HG03039 (cell line): ENCODE measurements around the gene RFX1.
A peak's percentile ranks its signal among the peaks of the same experiment; 100 is the strongest.

Experiments used
- ATAC-seq: cut with Tn5 transposase; IDR thresholded peaks from one replicate; pipeline ENCODE4 v1.9.1; 2021; ENCODE audit warnings: mild to moderate bottlenecking, moderate library complexity; ENCODE audit not compliant: unreplicated experiment

Gene RFX1

DNA sequence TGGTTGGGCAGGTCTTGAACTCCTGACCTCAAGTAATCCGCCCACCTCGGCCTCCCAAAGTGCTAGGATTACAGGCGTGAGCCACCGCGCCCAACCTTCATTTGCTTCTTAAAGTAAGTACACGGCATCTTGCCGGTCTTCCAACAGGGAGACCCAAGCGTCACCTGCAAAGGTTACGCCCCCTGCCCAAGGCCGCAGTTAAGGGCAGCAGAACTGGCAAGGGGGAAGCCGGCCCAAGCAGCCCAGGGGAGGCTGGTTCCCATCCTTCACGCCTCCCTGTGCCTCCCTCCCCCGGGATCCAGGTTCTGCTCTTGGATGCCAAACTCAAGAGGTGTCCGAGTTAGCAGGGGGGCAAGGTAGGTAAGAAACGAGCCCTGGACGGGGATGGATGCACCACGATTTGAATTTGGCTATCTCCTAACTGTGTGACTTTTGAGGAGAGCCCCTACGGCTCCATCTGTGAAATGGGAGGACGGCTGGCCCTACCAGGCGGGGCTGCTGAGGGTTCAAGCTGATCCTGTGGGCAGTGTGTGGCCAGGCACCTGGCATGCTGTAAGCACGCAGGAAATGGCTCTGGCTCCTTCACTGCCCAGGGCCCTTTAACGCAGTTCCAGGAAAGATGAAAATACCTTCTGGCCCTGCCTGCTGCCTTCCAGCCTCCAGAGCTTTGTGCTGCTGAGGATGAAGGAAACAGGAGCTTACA is 9.0 kb downstream of the RFX1 start:
- no peak for ATAC-seq

DNA sequence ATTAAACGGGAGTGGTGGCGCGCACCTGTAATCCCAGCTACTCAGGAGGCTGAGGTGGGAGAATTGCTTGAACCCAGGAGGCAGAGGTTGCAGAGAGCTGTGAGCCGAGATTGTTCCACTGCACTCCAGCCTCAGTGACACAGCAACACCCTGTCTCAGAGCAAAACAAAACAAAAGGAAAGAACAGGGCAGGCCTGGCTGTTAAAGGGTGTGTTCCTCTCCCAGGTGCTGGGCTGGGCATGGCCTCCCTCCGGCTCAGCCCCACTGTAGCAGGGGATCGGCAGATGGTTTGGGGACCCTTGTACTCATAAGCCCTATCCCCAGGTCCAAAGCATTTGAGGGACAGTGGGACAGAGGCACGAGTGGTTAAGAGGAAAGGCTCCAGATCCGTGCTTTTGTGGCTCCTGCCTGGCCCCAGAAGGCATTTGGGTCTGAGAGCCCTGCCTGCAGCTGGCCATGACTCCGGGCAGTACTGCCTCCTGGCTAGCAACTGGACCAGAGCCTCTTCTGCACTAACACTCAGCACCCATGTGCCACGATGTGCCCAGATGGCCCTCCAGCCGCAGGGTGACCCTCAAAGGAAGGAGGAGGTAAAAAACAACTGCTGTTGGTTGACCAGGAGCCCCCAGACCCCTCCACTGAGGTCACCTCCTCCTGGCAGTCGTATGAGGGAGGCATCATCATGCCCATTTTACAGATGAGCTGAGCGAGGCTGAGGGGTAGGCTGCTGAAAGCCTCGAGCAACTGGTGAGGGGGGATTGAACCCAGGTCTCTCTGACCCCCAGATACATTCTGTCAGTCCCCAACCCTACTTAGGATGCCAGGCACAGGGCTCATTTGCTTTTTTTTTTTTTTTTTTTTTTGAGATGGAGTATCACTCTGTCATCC is 10.0 kb downstream of the RFX1 start:
- ATAC-seq = no peak

DNA sequence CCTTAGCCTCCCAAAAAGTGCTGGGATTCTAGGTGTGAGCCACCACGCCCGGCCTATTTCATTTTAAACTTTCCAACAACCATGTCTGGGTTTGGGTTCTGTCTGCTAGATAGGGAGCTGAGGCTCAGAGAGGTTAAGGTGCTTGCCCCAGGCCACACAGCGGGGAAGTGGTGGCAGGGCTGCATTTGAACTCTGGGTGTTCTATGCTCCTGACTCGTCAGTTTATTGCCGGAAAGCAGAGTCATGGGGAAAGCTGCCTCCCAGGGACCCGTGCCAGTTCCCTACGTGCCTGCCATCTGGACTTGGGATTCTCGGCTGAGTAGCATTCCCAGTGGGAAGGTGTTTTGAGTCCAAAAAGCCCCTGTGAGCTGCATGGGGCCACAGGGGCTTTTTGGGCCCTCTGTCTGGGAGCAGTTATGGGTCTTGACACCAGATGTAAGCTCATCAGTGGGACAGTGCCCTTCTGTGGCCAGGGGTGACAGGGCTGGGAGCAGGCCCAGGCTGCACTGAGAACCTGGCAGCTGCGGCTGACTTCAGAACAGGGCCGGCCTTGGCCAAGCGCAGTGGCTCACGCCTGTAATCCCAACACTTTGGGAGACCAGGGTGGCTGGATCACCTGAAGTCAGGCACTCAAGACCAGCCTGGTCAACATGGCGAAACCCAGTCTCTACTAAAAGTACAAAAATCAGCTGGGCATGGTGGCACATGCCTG is 10.9 kb downstream of the RFX1 start:
- ATAC-seq = no peak

DNA sequence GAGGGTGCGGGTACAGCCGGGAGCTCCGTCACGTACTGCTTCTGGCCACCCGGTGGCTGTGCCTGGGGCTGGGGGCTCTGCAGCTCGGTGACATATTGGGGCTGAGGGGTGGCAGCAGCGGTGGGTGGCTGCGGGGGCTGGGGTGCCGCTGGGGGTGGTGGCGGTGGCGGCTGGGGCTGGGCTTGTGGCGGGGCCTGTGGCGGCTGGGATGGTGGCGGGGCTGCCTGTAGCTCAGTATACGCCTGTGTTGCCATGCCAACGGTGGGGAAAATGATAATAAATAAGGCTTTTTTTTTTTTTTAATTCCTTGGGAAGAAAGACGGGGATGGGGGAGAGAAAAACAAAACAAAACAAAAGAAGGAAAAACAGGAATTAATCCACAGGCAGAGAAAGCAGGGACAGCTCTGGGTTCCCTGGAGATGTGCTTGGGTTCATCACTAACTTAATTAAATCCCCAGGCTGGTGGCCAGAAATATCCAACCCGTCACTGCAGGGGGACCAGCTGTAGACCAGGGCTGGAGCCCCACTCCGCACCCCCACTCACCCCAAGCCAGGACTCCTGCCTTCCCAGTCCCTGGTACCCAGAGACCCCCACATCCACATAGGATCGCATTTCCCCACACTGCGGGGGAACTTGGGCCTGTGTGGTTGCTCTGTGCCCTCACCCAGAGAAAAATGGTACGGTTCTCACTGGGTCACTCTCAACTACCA is 12.4 kb downstream of the RFX1 start:
- ATAC-seq = no peak

DNA sequence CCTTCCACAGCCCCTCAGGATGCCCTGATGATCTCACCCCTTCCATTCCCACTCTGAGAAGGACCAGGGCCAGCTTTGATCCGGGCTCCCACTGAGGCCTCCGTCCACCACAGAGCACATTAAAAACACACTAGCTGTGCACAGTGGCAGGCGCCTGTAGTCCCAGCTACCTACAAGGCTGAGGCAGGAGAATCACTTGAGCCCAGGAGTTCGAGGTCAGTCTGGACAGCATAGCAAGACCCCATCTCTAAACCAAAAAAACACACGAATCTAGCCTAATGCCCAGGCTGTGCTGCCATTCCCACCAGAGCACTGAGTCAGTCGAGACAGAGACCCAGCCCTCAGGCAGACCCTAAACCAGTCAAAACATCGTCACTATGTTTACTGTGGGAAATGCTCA is 14.1 kb downstream of the RFX1 start:
- no peak for ATAC-seq

DNA sequence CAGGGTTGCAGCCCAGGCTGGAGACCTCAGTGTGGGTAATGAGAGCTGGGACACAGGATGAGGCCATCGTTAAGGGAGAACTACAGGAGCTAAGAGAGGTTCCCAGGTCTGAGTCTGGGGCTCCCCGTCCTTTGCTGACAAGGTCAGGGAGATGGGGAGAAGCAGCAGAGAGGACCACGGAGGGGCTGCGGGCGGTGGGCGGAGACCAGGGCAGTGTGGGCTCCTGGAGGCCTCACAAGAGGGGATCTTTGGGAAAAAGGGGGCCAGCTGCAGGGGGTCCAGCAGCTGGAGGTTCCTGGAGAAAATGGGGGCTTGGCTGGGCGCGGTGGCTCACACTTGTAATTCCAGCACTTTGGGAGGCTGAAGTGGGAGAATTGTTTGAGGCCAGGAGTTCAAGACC is 16.0 kb downstream of the RFX1 start:
- no peak for ATAC-seq

DNA sequence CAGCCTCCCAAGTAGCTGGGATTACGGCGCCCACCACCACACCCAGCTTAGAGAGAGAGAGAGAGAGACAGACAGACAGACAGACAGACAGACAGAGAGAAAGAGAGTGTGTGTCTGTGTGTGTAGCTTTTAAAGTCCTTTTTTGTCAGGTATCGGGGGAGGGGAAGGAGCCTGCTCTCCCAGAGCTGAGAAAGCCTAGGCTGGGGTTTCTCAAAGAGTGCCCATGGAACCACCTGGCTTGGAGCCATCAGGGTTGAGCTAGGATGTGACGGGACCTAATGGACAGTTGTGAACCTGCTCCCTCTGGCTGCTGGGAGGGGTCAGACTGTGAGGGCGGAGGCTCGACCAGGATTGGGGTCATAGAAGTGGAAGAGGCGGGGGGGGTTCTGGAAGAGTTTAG is 16.6 kb downstream of the RFX1 start:
- no peak for ATAC-seq

DNA sequence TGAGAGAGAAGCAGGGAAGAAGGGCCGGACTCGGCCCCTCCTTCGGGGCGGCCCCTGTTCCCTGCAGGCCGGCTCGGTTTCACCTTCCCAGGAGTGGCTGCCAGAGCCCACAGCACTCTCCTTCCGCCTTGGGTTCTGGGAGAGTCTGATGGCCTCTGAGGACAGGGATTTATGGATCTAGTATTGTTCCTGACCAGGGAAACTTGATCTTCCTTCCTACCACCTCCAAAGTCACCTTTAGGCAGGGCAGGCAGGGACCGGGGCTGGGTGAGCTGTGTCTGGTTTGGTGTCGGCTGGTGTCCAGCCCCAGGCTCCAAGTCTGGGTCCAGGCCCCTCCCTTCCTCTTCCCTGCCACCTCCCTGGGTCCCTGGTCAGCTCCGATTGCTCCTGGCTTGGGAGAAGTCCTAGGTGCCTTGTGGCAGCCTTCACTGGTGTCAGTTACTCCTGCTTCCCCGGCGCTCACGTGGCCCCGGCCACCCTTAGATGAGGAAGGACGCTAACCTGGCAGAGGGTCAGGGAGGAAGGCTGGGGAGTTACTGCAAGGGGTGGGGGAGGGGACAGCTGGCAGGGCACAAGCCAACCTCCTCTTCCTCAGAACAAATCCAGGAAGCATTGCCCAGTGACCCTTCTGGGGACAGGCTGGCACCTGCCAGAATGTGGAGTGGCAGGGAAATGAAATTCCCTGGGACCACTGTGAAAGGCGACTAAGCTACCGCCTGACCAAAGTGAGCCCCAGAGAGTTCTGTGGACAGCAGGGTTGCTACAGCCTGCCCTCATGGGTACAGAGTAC is 18.8 kb downstream of the RFX1 start:
- ATAC-seq = no peak

DNA sequence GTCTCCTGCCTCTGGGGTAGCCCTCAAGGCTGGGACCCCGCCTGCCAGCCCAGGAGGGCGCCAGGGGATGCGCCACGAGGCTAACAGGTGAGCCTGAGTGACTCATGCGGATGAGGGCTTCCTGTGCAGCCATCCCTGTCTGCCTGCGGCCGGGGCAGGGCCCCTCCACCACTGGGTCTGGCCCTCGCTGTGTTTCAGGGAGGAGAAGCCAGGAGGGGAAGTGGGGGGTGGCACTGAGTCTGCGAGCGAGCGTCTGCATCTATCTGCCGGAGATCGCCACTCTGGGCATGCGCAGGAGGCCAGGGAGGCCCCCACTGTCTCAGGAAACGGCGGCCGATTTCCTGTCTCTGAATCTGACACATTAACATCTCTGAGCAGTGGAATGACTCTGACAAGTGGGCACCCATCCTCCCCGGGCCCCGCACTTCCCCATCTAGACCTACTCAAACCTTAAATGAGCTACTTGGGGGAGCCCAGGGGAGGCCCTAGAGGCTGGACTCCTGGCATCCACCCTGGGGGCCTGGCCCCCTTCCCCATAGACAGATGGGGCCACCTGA is 19.7 kb downstream of the RFX1 start:
- ATAC-seq = peak; percentile 73

DNA sequence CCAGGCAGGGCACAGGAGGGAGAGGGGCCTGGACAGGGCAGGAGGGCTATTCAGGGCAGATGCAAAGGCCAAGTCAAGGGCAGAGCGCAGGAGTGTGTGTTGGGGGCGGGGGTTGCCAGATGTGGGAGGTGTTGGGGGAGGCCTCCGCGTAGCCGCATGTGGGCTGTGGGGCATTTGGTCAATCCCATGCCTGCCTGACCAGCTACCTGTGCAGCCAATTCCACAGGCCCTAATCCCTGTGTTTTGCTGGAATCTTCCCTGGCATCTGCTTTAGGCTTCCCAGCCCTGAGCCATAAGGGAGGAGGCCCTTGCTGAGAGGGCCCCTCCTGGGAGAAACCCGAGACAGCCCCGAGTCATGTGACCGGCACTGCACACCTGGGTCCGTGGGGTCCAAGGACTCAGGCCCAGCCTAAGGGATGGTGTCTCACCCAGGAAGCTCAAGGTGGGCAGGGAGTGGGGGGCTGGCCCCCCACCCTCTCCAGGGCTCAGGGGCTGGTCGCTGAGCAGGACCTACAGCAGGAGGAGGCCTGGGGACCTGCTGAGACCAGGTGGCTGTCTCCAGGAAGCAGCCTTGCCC is 20.3 kb downstream of the RFX1 start:
- no peak for ATAC-seq

DNA sequence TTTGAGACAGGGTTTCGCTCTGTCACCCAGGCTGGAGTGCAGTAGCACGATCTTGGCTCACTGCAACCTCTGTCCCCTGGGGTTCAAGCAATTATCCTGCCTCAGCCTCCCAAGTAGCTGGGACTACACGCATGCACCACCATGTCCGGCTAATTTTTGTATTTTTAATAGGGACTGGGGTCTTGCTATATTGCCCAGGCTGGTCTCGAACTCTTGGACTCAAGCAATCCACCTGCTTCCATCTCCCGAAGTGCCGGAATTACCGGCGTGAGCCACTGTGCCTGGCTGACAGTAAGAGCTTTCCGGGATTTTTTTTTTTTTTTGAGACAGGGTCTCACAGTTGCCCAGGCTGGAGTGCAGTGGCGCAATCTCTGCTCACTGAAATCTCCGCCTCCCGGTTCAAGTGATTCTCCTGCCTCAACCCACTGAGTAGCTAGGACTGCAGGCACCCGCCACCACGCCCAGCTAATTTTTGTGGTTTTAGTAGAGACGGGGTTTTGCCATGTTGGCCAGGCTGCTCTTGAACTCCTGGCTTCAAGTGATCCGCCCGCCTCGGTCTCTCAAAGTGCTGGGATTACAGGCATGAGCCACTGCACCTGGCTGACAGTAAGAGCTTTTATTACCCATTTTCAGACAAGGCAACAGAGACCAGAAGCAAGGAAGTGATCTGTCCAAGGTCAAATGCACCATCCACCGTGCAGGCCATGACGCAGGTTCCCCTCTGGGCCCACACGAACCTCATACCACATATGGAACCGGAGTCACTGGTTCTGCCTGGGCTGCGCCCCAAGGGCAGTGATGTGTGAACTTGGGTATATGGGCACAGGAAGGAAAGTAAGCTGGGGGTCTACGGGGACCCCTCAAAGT is 21.0 kb downstream of the RFX1 start:
- ATAC-seq = no peak

DNA sequence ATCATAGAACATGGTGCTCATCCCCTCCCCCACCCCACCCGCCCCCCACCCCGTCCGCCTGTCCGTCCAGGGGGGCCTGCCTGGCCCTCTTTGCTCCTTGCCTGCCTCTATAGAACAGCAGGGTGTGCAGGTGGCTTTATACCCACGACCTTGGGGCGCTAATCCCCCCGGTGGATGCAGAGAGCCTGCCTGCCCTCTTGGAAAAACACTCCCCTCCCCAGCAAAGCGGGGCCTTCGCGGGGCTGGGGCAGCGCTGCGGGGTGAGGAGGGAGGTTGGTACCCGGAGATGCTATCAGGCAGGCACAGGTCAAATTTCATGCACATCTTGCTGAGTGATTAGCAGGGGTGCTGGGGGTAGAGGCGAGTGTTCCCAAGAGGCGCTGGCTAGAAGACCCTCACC is 21.9 kb downstream of the RFX1 start:
- no peak for ATAC-seq

DNA sequence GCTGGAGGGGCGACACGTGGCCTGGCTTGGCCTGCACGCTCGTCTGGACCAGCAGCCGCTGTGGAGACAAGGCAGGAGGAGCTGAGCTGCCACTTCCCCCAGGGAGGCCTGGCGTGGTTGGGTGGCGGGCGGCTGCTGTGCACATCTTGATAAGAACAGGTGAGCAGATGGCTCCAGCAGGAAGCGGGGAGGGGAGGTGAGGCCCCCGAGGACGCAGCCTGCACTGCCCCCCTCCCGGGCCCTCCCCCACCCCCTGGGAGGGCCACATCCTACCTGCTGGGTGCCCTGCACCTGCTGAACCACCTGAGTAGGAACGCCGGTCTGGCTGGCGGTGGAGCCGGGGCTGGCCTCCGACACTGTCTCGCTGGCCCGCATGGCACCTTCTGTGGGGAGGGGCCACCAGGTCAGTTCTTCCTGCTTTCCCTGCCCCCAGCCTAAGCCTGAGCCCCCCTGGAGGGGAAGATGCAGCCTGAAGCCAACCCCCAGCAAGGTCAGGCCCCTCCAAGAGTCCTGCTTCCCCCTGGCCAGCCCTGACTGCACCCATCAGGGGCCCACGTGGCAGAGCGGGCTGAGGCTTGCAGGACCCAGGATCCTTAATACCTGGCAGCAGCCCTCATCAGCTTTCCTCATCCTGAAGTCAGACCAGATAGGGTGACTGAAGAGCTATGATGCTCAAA is 22.8 kb downstream of the RFX1 start:
- no peak for ATAC-seq

DNA sequence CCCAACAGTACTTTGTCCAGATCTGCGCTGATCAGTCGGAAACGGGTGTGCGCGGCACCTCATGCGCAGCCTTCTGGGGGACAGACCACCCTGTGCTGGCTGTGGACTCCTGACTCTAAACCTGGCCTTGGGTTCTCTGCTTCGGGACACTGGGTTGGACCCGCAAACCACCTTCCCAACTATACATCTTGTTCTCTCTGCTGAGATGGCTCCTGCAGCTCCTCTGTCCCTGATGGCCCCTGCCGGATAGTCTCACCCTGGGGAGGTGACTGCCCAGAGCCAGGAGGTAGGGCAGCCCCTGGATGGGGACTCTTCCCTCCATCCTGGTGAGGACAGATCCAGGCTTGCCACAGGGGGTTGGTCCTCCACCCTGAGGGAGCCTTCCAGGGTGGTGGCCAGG is 23.3 kb downstream of the RFX1 start:
- no peak for ATAC-seq

DNA sequence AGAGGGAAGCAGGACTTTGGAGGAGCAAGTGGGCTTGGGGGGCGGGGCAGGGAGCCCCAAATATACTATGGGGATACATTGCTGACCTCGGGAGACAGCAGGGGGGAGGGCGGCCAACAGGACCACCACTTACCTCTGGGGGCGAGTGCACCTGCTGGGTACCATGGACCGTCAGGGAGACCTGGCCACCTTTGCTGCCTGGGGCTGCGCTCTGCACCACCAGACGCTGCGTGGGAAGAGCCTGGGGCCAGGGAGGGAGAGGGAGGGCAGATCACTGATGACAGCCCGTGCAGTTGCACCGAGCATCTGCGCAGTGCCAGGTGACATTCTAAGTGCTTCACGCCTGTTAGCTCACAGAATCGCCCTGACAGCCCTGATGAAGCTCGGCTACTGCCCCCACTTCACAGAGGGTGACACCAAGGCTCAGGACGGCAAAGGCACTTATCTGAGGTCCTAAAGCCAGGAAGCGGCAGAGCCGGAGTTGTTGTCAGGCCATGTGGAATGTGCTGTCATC is 24.1 kb downstream of the RFX1 start:
- ATAC-seq = no peak

DNA sequence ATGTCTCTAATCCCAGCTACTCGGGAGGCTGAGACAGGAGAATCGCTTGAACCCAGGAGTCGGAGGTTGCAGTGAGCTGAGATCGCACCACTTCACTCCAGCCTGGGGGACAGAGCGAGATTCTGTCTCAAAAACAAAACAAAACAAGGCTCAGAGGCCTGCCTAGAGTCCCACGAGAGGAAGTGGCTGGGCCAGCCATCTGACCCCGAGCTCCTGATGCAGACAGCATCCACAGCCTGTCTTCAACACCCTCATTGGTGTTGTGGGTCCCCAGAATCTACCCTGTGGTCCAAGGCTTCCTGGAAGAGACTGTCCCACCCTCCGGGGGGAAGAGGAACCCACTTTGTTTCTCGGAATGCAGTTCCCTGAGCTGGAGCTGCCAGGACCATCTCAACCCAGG is 24.7 kb downstream of the RFX1 start:
- no peak for ATAC-seq

DNA sequence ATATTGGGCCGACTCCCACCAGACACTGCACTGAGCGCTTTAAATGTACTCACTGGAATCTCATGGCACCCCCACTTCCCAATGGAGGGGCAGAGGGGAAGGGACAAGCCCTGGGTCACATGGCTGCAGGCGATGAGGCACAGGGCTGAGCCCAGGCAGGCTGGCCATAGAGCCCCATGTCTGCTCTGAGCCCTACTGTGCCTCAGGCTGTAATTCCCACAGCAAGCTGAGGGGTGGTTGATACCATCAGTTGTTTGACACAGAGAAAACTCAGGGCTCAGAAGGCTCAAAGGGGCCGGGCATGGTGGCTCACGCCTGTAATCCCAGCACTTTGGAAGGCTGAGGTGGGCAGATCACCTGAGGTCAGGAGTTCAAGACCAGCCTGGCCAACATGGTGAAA is 25.1 kb downstream of the RFX1 start:
- ATAC-seq = no peak

DNA sequence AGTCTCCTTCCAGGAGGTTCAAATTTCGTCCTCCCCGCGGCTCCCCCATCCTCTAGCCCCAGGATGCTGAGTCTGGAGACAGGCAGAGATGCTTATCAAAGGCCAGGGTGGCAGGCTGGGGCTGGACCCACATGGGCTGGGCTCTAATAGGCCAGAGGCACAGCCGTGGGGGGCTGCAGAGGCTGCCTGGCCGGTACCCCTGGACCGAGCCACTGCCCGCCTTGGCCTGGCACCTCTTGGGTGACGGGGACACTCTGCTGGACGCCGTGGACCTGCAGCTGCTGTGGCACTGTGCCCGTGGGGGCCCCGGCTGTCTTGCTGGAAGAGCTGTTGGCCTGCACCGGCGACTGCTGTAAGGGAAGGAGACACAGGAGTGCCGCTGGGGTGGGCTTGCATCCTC is 25.8 kb downstream of the RFX1 start:
- no peak for ATAC-seq
